Ovary (tissue), 9 donors: ENCODE data around the gene PLCB1. TPM values are rescaled to one million over a fixed set of nuclear protein-coding genes. Genes with fewer than 3 reads are reported as not detected.
"Not testable (repeated sequence)": the region's sequence is repeated elsewhere in the genome, so short reads cannot be mapped to it uniquely, and the experiment has no call there.

Experiments
- DNase-seq, 5 donors: peaks; one replicate each; pipeline ENCODE4 v3.0.0-alpha.2; 2019 to 2020
- H3K27ac ChIP-seq, 2 donors: fragments of 200-600 bp; one replicate each; pipeline versions ENCODE4 v1.5.1 to v1.8.0; 2019 to 2022
- H3K27me3 ChIP-seq: fragments of 200-600 bp; one replicate; pipeline ENCODE4 v1.8.0; 2022
- H3K36me3 ChIP-seq: fragments of 200-600 bp; sonication (generic); one replicate; pipeline ENCODE4 v1.5.1; 2019
- H3K4me1 ChIP-seq: one replicate; pipeline ENCODE4 v1.8.1; 2013; ENCODE audit warnings: mild to moderate bottlenecking, moderate library complexity; ENCODE audit not compliant: insufficient read depth
- H3K4me3 ChIP-seq: fragments of 200-600 bp; sonication (generic); one replicate; pipeline ENCODE4 v1.5.1; 2017
- H3K9me3 ChIP-seq, 2 donors: fragments of 200-600 bp in 1 of 2; sonication (generic) in 1 of 2; one replicate each; pipeline versions ENCODE4 v1.5.1 to v1.8.1; 2013 to 2019; ENCODE audit warnings: mild to moderate bottlenecking in 1 of 2, moderate library complexity in 1 of 2
- EP300 ChIP-seq: sonication (generic); formaldehyde crosslinking; IDR thresholded peaks from one replicate; pipeline ENCODE4 v1.6.1; 2017; ENCODE audit warnings: antibody characterized with exemption
- POLR2A ChIP-seq: fragments of 450-650 bp; IDR thresholded peaks from one replicate; pipeline ENCODE4 v1.6.1; 2017; ENCODE audit warnings: antibody characterized with exemption, mild to moderate bottlenecking, moderate library complexity
- WGBS, 3 donors: extraction: QIAGEN DNeasy Blood & Tissue Kit in 1 of 3; methylation state at CpG; one replicate each; pipeline versions ENCODE4 v1.1.5 to v1.1.7; 2013 to 2017; 5-methylcytosine and 5-hydroxymethylcytosine counted together
- intact Hi-C, 4 donors: fragments of 100-400 bp; cut with DNase I; formaldehyde crosslinking; loops; one replicate each; pipeline versions ENCODE4 v1.11.0 to v1.15.1; 2022 to 2023
- polyA plus RNA-seq, 2 donors: library from polyadenylated mRNA; stranded (reverse); fragments of 200-250 nt in 1 of 2; fragments of 350-450 nt in 1 of 2; fragmentation: Illumina TruSeq in 1 of 2; extraction: RNeasy Lipid Tissue Mini Kit (QIAGEN cat#74804) in 1 of 2; gene quantifications; one replicate each; pipeline ENCODE4 v1.2.3, GENCODE V29; 2013 to 2014
- total RNA-seq, 7 donors: library from RNA; depleted of rRNA in 2 of 7; stranded (reverse); fragments of >200 nt in 2 of 7; fragmentation: NEBNext Ultra II Directional in 3 of 7; extraction: Animal tissue kit (Norgen Biotek cat#: 25700) in 3 of 7; gene quantifications; one replicate each; pipeline versions ENCODE4 v1.1.0 to v1.2.4, GENCODE V29; 2016 to 2023
- TF ChIP-seq, protein P1 (sequence below), 3 donors: fragments of 450-650 bp in 2 of 3; fragments of 200-600 bp in 1 of 3; IDR thresholded peaks; one replicate each; pipeline versions ENCODE4 v1.5.1 to v1.8.0; 2016 to 2022; ENCODE audit warnings: antibody characterized with exemption in 3 of 3, mild to moderate bottlenecking in 1 of 3
- donor health status: DM: no; HTN: no; CAD: no; lungs with moderate emphysema.
- donor health status: DM: no; HTN: no; CAD: no.
- donor health status: Bipolar disorder and iron deficiency.
- donor health status: DM: yes; HTN: yes; CAD: no.
- donor health status: DM: no; HTN: no; CAD: no.
- donor health status: DM: yes; HTN: yes; CAD: no.

PLCB1 gene
- total and polyA plus RNA-seq, 9 donors = 2.9 to 29.5 (median 9.0) TPM

GRCh38 chr20:8373579-8373978 lies 241.5 kb downstream of the PLCB1 start:
- TF ChIP-seq EP300 (no peak), POLR2A (no peak)
- TF ChIP-seq, protein P1, sequence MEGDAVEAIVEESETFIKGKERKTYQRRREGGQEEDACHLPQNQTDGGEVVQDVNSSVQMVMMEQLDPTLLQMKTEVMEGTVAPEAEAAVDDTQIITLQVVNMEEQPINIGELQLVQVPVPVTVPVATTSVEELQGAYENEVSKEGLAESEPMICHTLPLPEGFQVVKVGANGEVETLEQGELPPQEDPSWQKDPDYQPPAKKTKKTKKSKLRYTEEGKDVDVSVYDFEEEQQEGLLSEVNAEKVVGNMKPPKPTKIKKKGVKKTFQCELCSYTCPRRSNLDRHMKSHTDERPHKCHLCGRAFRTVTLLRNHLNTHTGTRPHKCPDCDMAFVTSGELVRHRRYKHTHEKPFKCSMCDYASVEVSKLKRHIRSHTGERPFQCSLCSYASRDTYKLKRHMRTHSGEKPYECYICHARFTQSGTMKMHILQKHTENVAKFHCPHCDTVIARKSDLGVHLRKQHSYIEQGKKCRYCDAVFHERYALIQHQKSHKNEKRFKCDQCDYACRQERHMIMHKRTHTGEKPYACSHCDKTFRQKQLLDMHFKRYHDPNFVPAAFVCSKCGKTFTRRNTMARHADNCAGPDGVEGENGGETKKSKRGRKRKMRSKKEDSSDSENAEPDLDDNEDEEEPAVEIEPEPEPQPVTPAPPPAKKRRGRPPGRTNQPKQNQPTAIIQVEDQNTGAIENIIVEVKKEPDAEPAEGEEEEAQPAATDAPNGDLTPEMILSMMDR (IDR thresholded peaks at IDR 0.05) = no peak
- WGBS, 3 donors = 94 to 100% (median 95%) methylated on average over 1 of the region's 1 CpG
- Histone ChIP-seq H3K4me1 (no peaks in the 10 kb centered on the region), H3K27me3 (no peaks in the 10 kb centered on the region), H3K4me3 (no peak overlapping the region), H3K9me3 (no peaks in the 10 kb centered on the region), H3K36me3 (no peaks in the 10 kb centered on the region), H3K27ac (no peak overlapping the region)
- no peak for DNase-seq
- intact Hi-C loops = no loop called here

DNA sequence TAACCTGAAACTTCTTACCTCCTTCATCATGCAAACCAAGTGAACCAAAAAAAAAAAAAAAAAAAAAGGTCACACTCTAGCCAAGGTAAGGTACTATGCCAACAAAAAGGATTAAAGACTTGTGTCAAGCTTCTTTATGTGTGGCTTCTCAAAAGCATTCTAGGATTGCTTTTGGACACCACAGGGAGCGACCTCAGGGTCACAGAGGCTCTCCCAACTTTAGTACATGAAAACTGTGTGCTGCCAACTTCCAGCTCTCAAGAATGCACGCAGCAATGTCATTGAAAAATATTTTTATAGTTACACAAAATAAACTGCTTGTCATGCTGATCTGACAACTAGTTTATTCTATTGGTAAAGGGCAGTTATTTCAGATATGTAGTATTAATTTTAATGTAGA lies 243.8 kb downstream of the PLCB1 start:
- intact Hi-C loops = no loop called here
- H3K27ac ChIP-seq = no peak overlapping the region
- H3K36me3 ChIP-seq = no peaks in the 10 kb centered on the region
- TF ChIP-seq POLR2A (no peak), EP300 (no peak)
- TF ChIP-seq, protein P1 (IDR thresholded peaks at IDR 0.05) = no peak
- no peak for DNase-seq
- no peaks in the 10 kb centered on the region for H3K4me1 ChIP-seq
- H3K27me3 ChIP-seq = no peaks in the 10 kb centered on the region
- no peaks in the 10 kb centered on the region for H3K9me3 ChIP-seq
- 70 to 89% (median 79%) methylated on average over 2 of the region's 2 CpGs for whole genome bisulfite sequencing, 3 donors
- no peak overlapping the region for H3K4me3 ChIP-seq

DNA sequence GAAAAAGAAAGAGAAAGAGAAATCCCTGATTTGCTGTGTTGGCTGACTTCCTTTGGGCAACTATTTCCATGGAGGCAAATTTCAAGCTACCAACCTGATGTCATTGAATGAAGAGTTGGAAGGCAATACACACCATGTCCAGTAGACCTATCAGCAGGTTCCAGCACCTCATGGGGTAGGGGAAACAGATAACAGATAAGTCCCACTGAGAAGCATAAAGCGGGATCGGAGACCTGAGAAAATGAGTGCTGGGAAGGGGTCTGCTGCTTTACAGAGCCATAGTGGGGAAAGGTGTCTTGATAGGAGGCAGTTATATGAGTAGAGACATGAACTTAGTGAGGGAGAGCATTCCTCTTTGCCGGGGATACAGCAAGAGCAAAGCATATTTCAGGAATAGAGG lies 244.9 kb downstream of the PLCB1 start:
- DNase-seq = no peak
- intact Hi-C loops = no loop called here
- 97 to 99% (median 99%) methylated on average over 3 of the region's 3 CpGs for WGBS, 3 donors
- Histone ChIP-seq H3K27me3 (no peaks in the 10 kb centered on the region), H3K27ac (no peak overlapping the region), H3K4me3 (no peak overlapping the region), H3K9me3 (no peaks in the 10 kb centered on the region), H3K36me3 (no peaks in the 10 kb centered on the region), H3K4me1 (no peaks in the 10 kb centered on the region)
- no peak for TF ChIP-seq POLR2A
- TF ChIP-seq, protein P1 (IDR thresholded peaks at IDR 0.05) = no peak
- TF ChIP-seq EP300 = no peak

GRCh38 chr20:8379125-8379524 lies 247.1 kb downstream of the PLCB1 start:
- H3K36me3 ChIP-seq, H3K9me3 ChIP-seq, H3K4me1 ChIP-seq, H3K27ac ChIP-seq, H3K4me3 ChIP-seq, intact Hi-C loops, DNase-seq, H3K27me3 ChIP-seq: not testable (repeated sequence)
- 94 to 97% (median 94%) methylated on average over 1 of the region's 1 CpG for WGBS, 3 donors

DNA sequence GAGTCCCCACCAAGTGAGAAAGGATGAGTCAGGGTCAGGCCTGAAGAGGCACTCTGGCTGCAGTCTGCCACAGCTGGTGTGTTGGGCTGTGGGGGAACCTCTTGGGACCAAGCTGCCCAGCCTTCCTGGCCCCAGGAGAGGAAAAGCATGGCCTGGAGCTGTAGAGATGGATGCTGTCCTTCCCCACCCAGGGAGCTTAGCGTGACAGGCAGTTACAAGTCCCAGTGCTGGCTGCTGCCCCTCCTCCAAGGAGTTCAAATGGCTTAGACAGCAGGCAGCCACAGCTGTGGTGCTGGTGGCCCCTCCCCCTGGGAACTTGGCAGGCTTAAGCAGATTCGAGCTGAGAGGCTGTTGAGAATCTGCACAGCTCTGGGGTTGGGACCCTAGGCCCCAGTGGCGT lies 253.2 kb downstream of the PLCB1 start:
- 55 to 68% (median 56%) methylated on average over 2 to 3 of the region's 3 CpGs for WGBS, 3 donors
- H3K4me3 ChIP-seq = no peak overlapping the region
- DNase-seq = no peak
- no peak for TF ChIP-seq POLR2A
- TF ChIP-seq, protein P1 (IDR thresholded peaks at IDR 0.05) = no peak
- TF ChIP-seq EP300 = no peak
- no peaks in the 10 kb centered on the region for H3K4me1 ChIP-seq
- intact Hi-C loops = loop anchor here in 3 of 4 donors (5.0 to 10.0 kb wide), 4 partner anchors 250 to 343 kb away; partner anchors contain the start of gene PLCB1 (in 2 of the 3)
- no peak overlapping the region for H3K27ac ChIP-seq
- no peaks in the 10 kb centered on the region for H3K9me3 ChIP-seq
- H3K27me3 ChIP-seq = no peaks in the 10 kb centered on the region
- no peaks in the 10 kb centered on the region for H3K36me3 ChIP-seq
